WERI-Rb-1 (cell line): ENCODE measurements around the gene TERB1.

Experiments
- DNase-seq: peaks from one replicate; pipeline ENCODE4 v3.0.0-alpha.2; 2020
- H3K27ac ChIP-seq: fragments of 250-450 bp; sonication (Bioruptor Pico); 2 replicates; pipeline ENCODE4 v1.5.1; 2020; ENCODE audit warnings: mild to moderate bottlenecking, moderate library complexity
- H3K27me3 ChIP-seq: fragments of 250-450 bp; sonication (Bioruptor Pico); 2 replicates; pipeline ENCODE4 v1.5.1; 2021; ENCODE audit warnings: mild to moderate bottlenecking, low read depth, moderate library complexity; ENCODE audit not compliant: insufficient read depth, severe bottlenecking
- H3K36me3 ChIP-seq: fragments of 250-450 bp; sonication (Bioruptor Pico); 2 replicates; pipeline ENCODE4 v1.5.1; 2020; ENCODE audit warnings: mild to moderate bottlenecking, moderate library complexity
- H3K4me3 ChIP-seq: 2 replicates; pipeline ENCODE4 v1.5.1; 2011; ENCODE audit warnings: low read depth, mild to moderate bottlenecking, control low read depth, low read length
- H3K9me3 ChIP-seq: fragments of 250-450 bp; sonication (Bioruptor Pico); 2 replicates; pipeline ENCODE4 v1.5.1; 2021; ENCODE audit warnings: mild to moderate bottlenecking, moderate library complexity; ENCODE audit not compliant: severe bottlenecking
- TF ChIP-seq, protein P1 (sequence below): IDR thresholded peaks from 2 replicates; pipeline ENCODE4 v1.5.1; 2011; ENCODE audit warnings: low read depth, mild to moderate bottlenecking, control low read depth, inconsistent platforms, low read length

Gene TERB1

DNA sequence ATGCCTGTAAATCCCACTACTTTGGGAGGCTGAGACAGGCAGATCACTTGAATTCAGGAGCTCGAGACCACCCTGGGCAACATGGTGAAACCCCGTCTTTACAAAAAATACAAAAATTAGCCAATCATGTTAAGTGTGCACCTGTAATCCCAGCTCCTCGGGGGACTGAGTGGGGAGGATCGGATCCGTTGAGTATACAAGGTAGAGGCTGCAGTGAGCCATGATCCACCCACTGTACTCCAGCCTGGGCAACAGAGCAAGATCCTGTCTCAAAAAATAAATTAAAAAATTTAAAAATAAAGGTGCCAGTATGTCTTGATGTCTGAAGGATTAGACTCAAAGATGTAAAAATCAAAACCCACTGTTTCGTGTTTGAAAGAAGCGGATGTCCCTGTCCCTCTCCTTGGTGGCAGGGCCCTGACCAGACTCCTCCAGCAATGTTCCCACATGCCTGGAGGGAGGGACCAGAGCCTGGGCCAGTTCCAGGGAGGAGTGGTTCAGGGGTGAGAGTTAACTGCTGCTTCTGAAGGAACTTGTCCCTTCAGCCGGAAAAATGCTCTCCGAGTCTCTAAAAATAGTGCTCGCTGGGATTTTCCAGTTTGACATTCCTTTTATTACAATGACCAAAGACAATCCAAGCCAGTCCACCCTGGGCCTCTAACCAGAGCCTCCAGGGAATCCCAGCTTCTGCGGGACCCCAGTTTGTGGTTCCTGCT lies 95.4 kb downstream of the TERB1 start:
- H3K4me3 ChIP-seq: no peak overlapping the region
- TF ChIP-seq, protein P1, sequence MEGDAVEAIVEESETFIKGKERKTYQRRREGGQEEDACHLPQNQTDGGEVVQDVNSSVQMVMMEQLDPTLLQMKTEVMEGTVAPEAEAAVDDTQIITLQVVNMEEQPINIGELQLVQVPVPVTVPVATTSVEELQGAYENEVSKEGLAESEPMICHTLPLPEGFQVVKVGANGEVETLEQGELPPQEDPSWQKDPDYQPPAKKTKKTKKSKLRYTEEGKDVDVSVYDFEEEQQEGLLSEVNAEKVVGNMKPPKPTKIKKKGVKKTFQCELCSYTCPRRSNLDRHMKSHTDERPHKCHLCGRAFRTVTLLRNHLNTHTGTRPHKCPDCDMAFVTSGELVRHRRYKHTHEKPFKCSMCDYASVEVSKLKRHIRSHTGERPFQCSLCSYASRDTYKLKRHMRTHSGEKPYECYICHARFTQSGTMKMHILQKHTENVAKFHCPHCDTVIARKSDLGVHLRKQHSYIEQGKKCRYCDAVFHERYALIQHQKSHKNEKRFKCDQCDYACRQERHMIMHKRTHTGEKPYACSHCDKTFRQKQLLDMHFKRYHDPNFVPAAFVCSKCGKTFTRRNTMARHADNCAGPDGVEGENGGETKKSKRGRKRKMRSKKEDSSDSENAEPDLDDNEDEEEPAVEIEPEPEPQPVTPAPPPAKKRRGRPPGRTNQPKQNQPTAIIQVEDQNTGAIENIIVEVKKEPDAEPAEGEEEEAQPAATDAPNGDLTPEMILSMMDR: no peak
- H3K36me3 ChIP-seq: no peaks in the 10 kb centered on the region
- no peaks in the 10 kb centered on the region for H3K9me3 ChIP-seq
- H3K27ac ChIP-seq: no peak overlapping the region
- no peak for DNase-seq
- no peaks in the 10 kb centered on the region for H3K27me3 ChIP-seq
